GM18505 (cell line): ENCODE data around the gene PARP14.
A peak's percentile ranks its signal among the peaks of the same experiment; 100 is the strongest.
"Not testable (repeated sequence)": the region's sequence is repeated elsewhere in the genome, so short reads cannot be mapped to it uniquely, and the experiment has no call there.

Experiments
- ATAC-seq: cut with Tn5 transposase; IDR thresholded peaks from one replicate; pipeline ENCODE4 v1.9.1; 2021; ENCODE audit not compliant: unreplicated experiment
- POLR2A ChIP-seq: IDR thresholded peaks from 4 replicates; pipeline ENCODE4 v1.6.1; 2011; ENCODE audit warnings: borderline replicate concordance; ENCODE audit not compliant: insufficient read depth, insufficient read length; ENCODE audit errors: extremely low read depth

PARP14 gene

GRCh38 chr3:122665881-122666280 lies 14.8 kb upstream of the PARP14 start:
- no peak for TF ChIP-seq POLR2A
- no peak for ATAC-seq

GRCh38 chr3:122668930-122669730 lies 11.5 kb upstream of the PARP14 start:
- no peak for TF ChIP-seq POLR2A
- peak; percentile 78 for ATAC-seq

GRCh38 chr3:122671553-122671952 lies 9.1 kb upstream of the PARP14 start:
- no peak for ATAC-seq
- TF ChIP-seq POLR2A: no peak

GRCh38 chr3:122674339-122674738 lies 6.3 kb upstream of the PARP14 start:
- TF ChIP-seq POLR2A: no peak
- no peak for ATAC-seq

GRCh38 chr3:122676759-122677158 lies 3.9 kb upstream of the PARP14 start:
- no peak for ATAC-seq
- TF ChIP-seq POLR2A: no peak

GRCh38 chr3:122677216-122677615 lies 3.4 kb upstream of the PARP14 start:
- no peak for ATAC-seq
- TF ChIP-seq POLR2A: no peak

- ATAC-seq: no peak
- TF ChIP-seq POLR2A: no peak
Observed at GRCh38 chr3:122678506-122678905, 2.1 kb upstream of the PARP14 start.

GRCh38 chr3:122679085-122679881 lies 1.4 kb upstream of the PARP14 start:
- peak; percentile 25 for TF ChIP-seq POLR2A
- ATAC-seq: peak; percentile 38

- ATAC-seq: no peak
- TF ChIP-seq POLR2A: no peak
Observed at GRCh38 chr3:122679882-122680474, 661 bp upstream of the PARP14 start.

GRCh38 chr3:122681284-122681973 lies 790 bp downstream of the PARP14 start:
- no peak for ATAC-seq
- no peak for TF ChIP-seq POLR2A

GRCh38 chr3:122681974-122682409 lies 1.4 kb downstream of the PARP14 start:
- no peak for ATAC-seq
- TF ChIP-seq POLR2A: no peak

GRCh38 chr3:122682778-122683411 lies 2.3 kb downstream of the PARP14 start:
- not testable (repeated sequence) for ATAC-seq

GRCh38 chr3:122687298-122687697 lies 6.7 kb downstream of the PARP14 start:
- no peak for ATAC-seq
- TF ChIP-seq POLR2A: no peak
